Stimulated activated CD4-positive, alpha-beta T cell treated with anti-CD3 and anti-CD28 coated beads, Interleukin-2, amount 100 ng/mL, for 24 hours (primary cell): ENCODE results near the gene SULT6B1.
"Not testable (repeated sequence)": the region's sequence is repeated elsewhere in the genome, so short reads cannot be mapped to it uniquely, and the experiment has no call there.

Source experiments
- DNase-seq, 2 donors: peaks; one replicate each; pipeline ENCODE4 v3.0.0-alpha.2; 2020

SULT6B1 gene

GRCh38 chr2:37195862-37196319, 7.4 kb upstream of the SULT6B1 start:
- DNase-seq: not testable (repeated sequence)

GRCh38 chr2:37192551-37192950, 4.1 kb upstream of the SULT6B1 start:
- DNase-seq: no peak

- no peak for DNase-seq
Measured at GRCh38 chr2:37191747-37192146, 3.3 kb upstream of the SULT6B1 start.

GRCh38 chr2:37191253-37191652, 2.8 kb upstream of the SULT6B1 start:
- no peak for DNase-seq

- DNase-seq: no peak
Measured at GRCh38 chr2:37190290-37190689, 1.8 kb upstream of the SULT6B1 start.

GRCh38 chr2:37189452-37190153, 1.1 kb upstream of the SULT6B1 start:
- DNase-seq: no peak

GRCh38 chr2:37181726-37182684, 6.5 kb downstream of the SULT6B1 start:
- no peak for DNase-seq

GRCh38 chr2:37180640-37181039, 7.8 kb downstream of the SULT6B1 start:
- DNase-seq: no peak

- no peak for DNase-seq
Measured at GRCh38 chr2:37180006-37180639, 8.3 kb downstream of the SULT6B1 start.

GRCh38 chr2:37173741-37174140, 14.7 kb downstream of the SULT6B1 start:
- DNase-seq: no peak

GRCh38 chr2:37171624-37171950, 16.9 kb downstream of the SULT6B1 start:
- no peak for DNase-seq

- DNase-seq: peak; percentile 12 to 25
Measured at GRCh38 chr2:37168217-37168981, 20.1 kb downstream of the SULT6B1 start.

- DNase-seq: no peak
Measured at GRCh38 chr2:37167636-37168180, 20.8 kb downstream of the SULT6B1 start.

GRCh38 chr2:37164757-37165156, 23.7 kb downstream of the SULT6B1 start:
- no peak for DNase-seq

GRCh38 chr2:37156857-37157714, 31.4 kb downstream of the SULT6B1 start, which contains the start of gene EIF2AK2:
Gene EIF2AK2 (minus strand): TSS chr2:37156980. CDS start chr2:37147806, 9,174 bp downstream.
- DNase-seq: peak; percentile 77 to 82

GRCh38 chr2:37156071-37156856, 32.2 kb downstream of the SULT6B1 start:
- peak; percentile 38 to 43 for DNase-seq

- no peak for DNase-seq
Measured at GRCh38 chr2:37154785-37155184, 33.7 kb downstream of the SULT6B1 start.

GRCh38 chr2:37153224-37153623, 35.2 kb downstream of the SULT6B1 start:
- no peak for DNase-seq

- DNase-seq: no peak
Measured at GRCh38 chr2:37149626-37150322, 38.7 kb downstream of the SULT6B1 start.

- DNase-seq: no peak
Measured at GRCh38 chr2:37148325-37148724, 40.1 kb downstream of the SULT6B1 start.
